Type B pancreatic cell (in vitro differentiated cells): Measurements from ENCODE around the gene DARS1. TPM values are rescaled to one million over a fixed set of nuclear protein-coding genes. Genes with fewer than 3 reads are reported as not detected.

Experiments
- DNase-seq: peaks from one replicate; pipeline ENCODE4 v3.0.0; 2021; ENCODE audit warnings: mixed read lengths; ENCODE audit not compliant: unreplicated experiment; ENCODE audit errors: extremely low spot score
- H3K27ac Mint-ChIP-seq: 2 replicates; pipeline ENCODE4 v1.8.0; 2021; ENCODE audit warnings: mild to moderate bottlenecking, mixed read lengths
- H3K27me3 Mint-ChIP-seq: 2 replicates; pipeline ENCODE4 v1.8.0; 2021; ENCODE audit warnings: mixed read lengths
- H3K36me3 Mint-ChIP-seq: 2 replicates; pipeline ENCODE4 v1.8.0; 2021; ENCODE audit warnings: mixed read lengths
- H3K4me1 Mint-ChIP-seq: one replicate; pipeline ENCODE4 v1.8.0; 2021; ENCODE audit warnings: mixed read lengths; ENCODE audit not compliant: unreplicated experiment
- H3K4me3 Mint-ChIP-seq: 2 replicates; pipeline ENCODE4 v1.8.0; 2021; ENCODE audit warnings: mild to moderate bottlenecking, mixed read lengths
- H3K9me3 Mint-ChIP-seq: 2 replicates; pipeline ENCODE4 v1.8.0; 2021; ENCODE audit warnings: mixed read lengths
- CTCF ChIP-seq: fragments of 200-600 bp; sonication (generic); conservative IDR thresholded peaks from 2 replicates; pipeline ENCODE4 v1.5.0; 2021; ENCODE audit warnings: antibody characterized with exemption, mild to moderate bottlenecking
- total RNA-seq: library from RNA; stranded (reverse); gene quantifications from 2 replicates; pipeline ENCODE4 v1.2.1, GENCODE V29; 2021; ENCODE audit warnings: low replicate concordance

DARS1 gene
- total RNA-seq, 1 donor from 2014 or later, result 58.4 TPM

- no peak for DNase-seq
- H3K27ac Mint-ChIP-seq, result peak overlapping the region; percentile 97
- H3K4me1 Mint-ChIP-seq, result peaks cover 9% of the 10 kb centered on the region
- H3K36me3 Mint-ChIP-seq, result peaks cover 7% of the 10 kb centered on the region
- no peaks in the 10 kb centered on the region for H3K9me3 Mint-ChIP-seq
- no peak for TF ChIP-seq CTCF
- no peaks in the 10 kb centered on the region for H3K27me3 Mint-ChIP-seq
- H3K4me3 Mint-ChIP-seq, result peak overlapping the region; percentile 97
Measured at GRCh38 chr2:135984199-135985017, 1.0 kb downstream of the DARS1 start.

- Mint-ChIP-seq H3K27ac (no peak overlapping the region), H3K4me1 (peaks cover 9% of the 10 kb centered on the region), H3K9me3 (no peaks in the 10 kb centered on the region), H3K27me3 (no peaks in the 10 kb centered on the region), H3K4me3 (no peak overlapping the region), H3K36me3 (peaks cover 28% of the 10 kb centered on the region)
- no peak for TF ChIP-seq CTCF
- no peak for DNase-seq
Measured at GRCh38 chr2:135980434-135981079, 4.9 kb downstream of the DARS1 start.

GRCh38 chr2:135975702-135976101, 9.7 kb downstream of the DARS1 start:
- no peaks in the 10 kb centered on the region for H3K4me1 Mint-ChIP-seq
- H3K27ac Mint-ChIP-seq, result no peak overlapping the region
- peaks cover 15% of the 10 kb centered on the region for H3K9me3 Mint-ChIP-seq
- H3K27me3 Mint-ChIP-seq, result no peaks in the 10 kb centered on the region
- H3K36me3 Mint-ChIP-seq, result peaks cover 61% of the 10 kb centered on the region
- DNase-seq, result no peak
- no peak overlapping the region for H3K4me3 Mint-ChIP-seq
- no peak for TF ChIP-seq CTCF

- Mint-ChIP-seq H3K27me3 (no peaks in the 10 kb centered on the region), H3K4me3 (no peak overlapping the region), H3K27ac (no peak overlapping the region), H3K4me1 (no peaks in the 10 kb centered on the region), H3K9me3 (peaks cover 15% of the 10 kb centered on the region), H3K36me3 (peaks cover 66% of the 10 kb centered on the region)
- TF ChIP-seq CTCF, result no peak
- DNase-seq, result no peak
Measured at GRCh38 chr2:135974036-135974435, 11.4 kb downstream of the DARS1 start.

- H3K27ac Mint-ChIP-seq, result no peak overlapping the region
Measured at GRCh38 chr2:135969655-135970387, 15.6 kb downstream of the DARS1 start.

More at GRCh38 chr2:135969655-135970387, 15.6 kb downstream of the DARS1 start:
- no peak for TF ChIP-seq CTCF
- no peak for DNase-seq
- Mint-ChIP-seq H3K27me3 (no peaks in the 10 kb centered on the region), H3K9me3 (peaks cover 15% of the 10 kb centered on the region), H3K4me1 (no peaks in the 10 kb centered on the region), H3K4me3 (no peak overlapping the region), H3K36me3 (peaks cover 50% of the 10 kb centered on the region)
